Measurements from ENCODE around the gene PANX2.
A peak's percentile ranks its signal among the peaks of the same experiment; 100 is the strongest.

PANX2 gene

GRCh38 chr22:50211147-50211546 lies 40.6 kb downstream of the PANX2 start:
- no peak for DNase-seq

- DNase-seq: no peak
These were observed 42.7 kb downstream of the PANX2 start for GRCh38 chr22:50213263-50213662.

- DNase-seq: no peak
These were observed 44.9 kb downstream of the PANX2 start for GRCh38 chr22:50215297-50216054.

- no peak for DNase-seq
These were observed 45.6 kb downstream of the PANX2 start for GRCh38 chr22:50216055-50216683.

- no peak for DNase-seq
These were observed 46.4 kb downstream of the PANX2 start for GRCh38 chr22:50216684-50217520.

- DNase-seq: no peak
These were observed 47.1 kb downstream of the PANX2 start for GRCh38 chr22:50217543-50218152.

GRCh38 chr22:50218153-50218995 lies 47.8 kb downstream of the PANX2 start:
- DNase-seq: no peak

- DNase-seq: peak in 20 of 58 donors; percentile 19 to 71 (median 40)
These were observed 48.6 kb downstream of the PANX2 start for GRCh38 chr22:50218996-50219727.

- no peak for DNase-seq
These were observed 49.5 kb downstream of the PANX2 start for GRCh38 chr22:50219800-50220602.

GRCh38 chr22:50220603-50221409 lies 50.3 kb downstream of the PANX2 start:
- no peak for DNase-seq

- DNase-seq: no peak
These were observed 51.1 kb downstream of the PANX2 start for GRCh38 chr22:50221410-50222300.

- DNase-seq: no peak
These were observed 52.0 kb downstream of the PANX2 start for GRCh38 chr22:50222508-50222907.

GRCh38 chr22:50224071-50224470 lies 53.5 kb downstream of the PANX2 start:
- no peak for DNase-seq

- no peak for DNase-seq
These were observed 54.9 kb downstream of the PANX2 start for GRCh38 chr22:50225200-50225969.

- no peak for DNase-seq
These were observed 55.7 kb downstream of the PANX2 start for GRCh38 chr22:50226063-50226874.

- no peak for DNase-seq
These were observed 56.3 kb downstream of the PANX2 start for GRCh38 chr22:50226875-50227165.
